Pancreas (tissue), 10 donors: ENCODE data around the gene TFR2. TPM values are rescaled to one million over a fixed set of nuclear protein-coding genes. Genes with fewer than 3 reads are reported as not detected.

Experiments
- ATAC-seq, 4 donors: fragments of 200-7000 bp; cut with Tn5 transposase; one replicate each; pipeline versions ENCODE4 v1.8.0 to v1.9.1; 2020; ENCODE audit warnings: mild to moderate bottlenecking in 4 of 4, moderate library complexity in 4 of 4
- DNase-seq, 6 donors: peaks; one replicate each; pipeline ENCODE4 v3.0.0-alpha.2; 2020
- FAIRE-seq: peaks from 2 replicates; lab custom pipeline; 2012; peaks lifted over from hg19 to GRCh38; lab: Jason Lieb, UNC
- H3K27ac ChIP-seq, 4 donors: fragments of 200-600 bp; sonication (generic); 1 replicate in 3 of 4; 2 replicates in 1 of 4; pipeline versions ENCODE4 v1.5.0 to v1.8.0; 2020
- H3K27me3 ChIP-seq, 4 donors: fragments of 200-600 bp; one replicate each; pipeline ENCODE4 v1.8.0; 2021
- H3K36me3 ChIP-seq, 3 donors: fragments of 200-600 bp; sonication (generic) in 1 of 3; one replicate each; pipeline versions ENCODE4 v1.5.0 to v1.8.0; 2020 to 2021
- H3K4me1 ChIP-seq, 3 donors: fragments of 200-600 bp; one replicate each; pipeline ENCODE4 v1.8.0; 2021
- H3K4me3 ChIP-seq, 4 donors: fragments of 200-600 bp; sonication (generic) in 2 of 4; one replicate each; pipeline versions ENCODE4 v1.5.0 to v1.8.0; 2020 to 2021
- H3K9me3 ChIP-seq, 4 donors: fragments of 200-600 bp; one replicate each; pipeline ENCODE4 v1.8.0; 2021
- CTCF ChIP-seq, 4 donors: fragments of 200-600 bp; sonication (generic) in 3 of 4; IDR thresholded peaks; one replicate each; pipeline versions ENCODE4 v1.5.0 to v1.8.0; 2021; ENCODE audit warnings: antibody characterized with exemption in 4 of 4
- WGBS, 2 donors: extraction: QIAGEN DNeasy Blood & Tissue Kit; methylation state at CpG; one replicate each; pipeline ENCODE4 v1.1.7; 2013; 5-methylcytosine and 5-hydroxymethylcytosine counted together
- intact Hi-C, 3 donors: fragments of 100-400 bp; cut with DNase I; formaldehyde crosslinking; loops; one replicate each; pipeline versions ENCODE4 v1.11.1 to v1.14.2; 2022
- polyA plus RNA-seq, 2 donors: library from polyadenylated mRNA; stranded (reverse); fragments of 200-250 nt; gene quantifications; one replicate each; pipeline ENCODE4 v1.2.3, GENCODE V29; 2013
- total RNA-seq, 6 donors: library from RNA; stranded (reverse); fragmentation: NEBNext Ultra II Directional in 4 of 6; extraction: Animal tissue kit (Norgen Biotek cat#: 25700) in 4 of 6; gene quantifications; one replicate each; pipeline versions ENCODE4 v1.2.1 to v1.2.4, GENCODE V29; 2021 to 2023
- donor health status: healthy with polysubstance abuse.
- donor health status: DM: no; HTN: no; CAD: no; lungs with moderate emphysema.
- donor health status: DM: no; HTN: no; CAD: no.
- donor health status: control.
- donor health status: control.
- donor health status: Bipolar disorder and iron deficiency.
- donor health status: DM: yes; HTN: yes; CAD: no.
- donor health status: DM: no; HTN: no; CAD: no.
- donor health status: DM: no; HTN: no; CAD: no.
- donor health status: DM: yes; HTN: yes; CAD: no.

The TFR2 gene
- total and polyA plus RNA-seq, 8 donors, result 0.28 to 1.2 (median 1.0) TPM

GRCh38 chr7:100576384-100576993 lies 64.9 kb downstream of the TFR2 start:
- no peak for FAIRE-seq
- 94 to 95% methylated on average over 13 of the region's 13 CpGs for WGBS, 2 donors
- Histone ChIP-seq H3K27me3 (no peaks in the 10 kb centered on the region), H3K27ac (no peak overlapping the region), H3K4me1 (peaks cover 0 to 3% (median 0%) of the 10 kb centered on the region in 3 donors), H3K4me3 (no peak overlapping the region), H3K36me3 (peaks cover 7 to 61% (median 30%) of the 10 kb centered on the region in 3 donors), H3K9me3 (no peaks in the 10 kb centered on the region)
- no peak for TF ChIP-seq CTCF (IDR thresholded peaks at IDR 0.05)
- no peak for DNase-seq
- no peak for ATAC-seq
- intact Hi-C loops, result no loop called here

GRCh38 chr7:100575746-100576383 lies 65.5 kb downstream of the TFR2 start:
- ATAC-seq, result no peak
- H3K4me3 ChIP-seq, result no peak overlapping the region
- 89 to 90% methylated on average over 17 of the region's 17 CpGs for WGBS, 2 donors

GRCh38 chr7:100575206-100575631 lies 66.1 kb downstream of the TFR2 start:
- ATAC-seq (no peak), FAIRE-seq (no peak), DNase-seq (peak in 2 of 6 donors; percentile 15 to 73)
- H3K27ac ChIP-seq, result no peak overlapping the region
- H3K4me1 ChIP-seq, result peaks cover under 1 to 2% (median 2%) of the 10 kb centered on the region in 3 donors
- TF ChIP-seq CTCF (IDR thresholded peaks at IDR 0.05), result no peak
- no peak overlapping the region for H3K4me3 ChIP-seq
- 79 to 85% methylated on average over 14 of the region's 14 CpGs for WGBS, 2 donors
- intact Hi-C loops, result no loop called here
- H3K27me3 ChIP-seq, result no peaks in the 10 kb centered on the region
- no peaks in the 10 kb centered on the region for H3K9me3 ChIP-seq
- peaks cover 7 to 53% (median 23%) of the 10 kb centered on the region in 3 donors for H3K36me3 ChIP-seq

More at GRCh38 chr7:100575746-100576383, 65.5 kb downstream of the TFR2 start:
- Histone ChIP-seq H3K27ac (no peak overlapping the region), H3K4me1 (no peaks in the 10 kb centered on the region), H3K9me3 (no peaks in the 10 kb centered on the region), H3K27me3 (no peaks in the 10 kb centered on the region), H3K36me3 (peaks cover 7 to 55% (median 24%) of the 10 kb centered on the region in 3 donors)
- DNase-seq (peak in 2 of 6 donors; percentile 16 to 69), FAIRE-seq (no peak)
- intact Hi-C loops, result no loop called here
- TF ChIP-seq CTCF (IDR thresholded peaks at IDR 0.05), result no peak

- FAIRE-seq (no peak), DNase-seq (peak in 3 of 6 donors; percentile 15 to 69 (median 22)), ATAC-seq (no peak)
- no peak for TF ChIP-seq CTCF (IDR thresholded peaks at IDR 0.05)
- Histone ChIP-seq H3K4me3 (no peak overlapping the region), H3K36me3 (peaks cover 3 to 48% (median 23%) of the 10 kb centered on the region in 3 donors), H3K27ac (no peak overlapping the region), H3K4me1 (peaks cover 7 to 8% (median 7%) of the 10 kb centered on the region in 3 donors), H3K27me3 (no peaks in the 10 kb centered on the region), H3K9me3 (no peaks in the 10 kb centered on the region)
- 93 to 94% methylated on average over 36 to 44 of the region's 44 CpGs for WGBS, 2 donors
- intact Hi-C loops, result no loop called here
Observed at GRCh38 chr7:100574362-100575205, 66.8 kb downstream of the TFR2 start.
